Stimulated activated CD4-positive, alpha-beta T cell treated with anti-CD3 and anti-CD28 coated beads, Interleukin-2, amount 100 ng/mL, for 4 hours (primary cell): ENCODE measurements around the gene COL26A1.
"Not testable (repeated sequence)": the region's sequence is repeated elsewhere in the genome, so short reads cannot be mapped to it uniquely, and the experiment has no call there.

ENCODE experiments used
- DNase-seq: peaks from one replicate; pipeline ENCODE4 v3.0.0-alpha.2; 2020; ENCODE audit warnings: low read depth

Gene COL26A1

DNA sequence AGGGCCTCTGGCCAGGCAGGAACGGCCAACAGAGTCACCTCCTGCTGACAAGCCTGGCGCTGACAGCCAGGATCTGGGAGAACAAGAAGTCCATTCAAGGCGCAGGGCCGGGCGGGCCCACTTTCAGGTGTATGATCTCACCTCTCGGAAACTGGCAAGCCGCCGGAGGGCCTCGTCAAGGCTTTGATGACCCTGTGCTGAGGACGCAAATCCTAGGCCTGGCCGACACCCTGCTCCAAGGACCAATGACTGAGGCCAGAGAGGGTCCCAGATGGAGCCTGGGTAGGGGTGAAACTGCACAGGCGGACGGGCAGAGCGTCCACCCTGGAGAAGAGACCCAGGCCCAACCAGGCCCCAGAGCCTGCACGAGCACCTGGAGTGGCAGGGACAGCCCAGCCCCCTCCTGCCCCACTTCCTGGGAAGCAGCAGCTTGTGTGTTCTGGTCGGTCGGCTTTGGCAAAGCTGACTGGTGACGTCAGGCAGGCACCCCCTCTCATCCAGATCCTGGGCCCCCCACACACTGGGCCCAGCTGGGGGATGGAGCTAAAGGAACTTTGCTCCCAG, 235.8 kb downstream of the COL26A1 start:
- no peak for DNase-seq

DNA sequence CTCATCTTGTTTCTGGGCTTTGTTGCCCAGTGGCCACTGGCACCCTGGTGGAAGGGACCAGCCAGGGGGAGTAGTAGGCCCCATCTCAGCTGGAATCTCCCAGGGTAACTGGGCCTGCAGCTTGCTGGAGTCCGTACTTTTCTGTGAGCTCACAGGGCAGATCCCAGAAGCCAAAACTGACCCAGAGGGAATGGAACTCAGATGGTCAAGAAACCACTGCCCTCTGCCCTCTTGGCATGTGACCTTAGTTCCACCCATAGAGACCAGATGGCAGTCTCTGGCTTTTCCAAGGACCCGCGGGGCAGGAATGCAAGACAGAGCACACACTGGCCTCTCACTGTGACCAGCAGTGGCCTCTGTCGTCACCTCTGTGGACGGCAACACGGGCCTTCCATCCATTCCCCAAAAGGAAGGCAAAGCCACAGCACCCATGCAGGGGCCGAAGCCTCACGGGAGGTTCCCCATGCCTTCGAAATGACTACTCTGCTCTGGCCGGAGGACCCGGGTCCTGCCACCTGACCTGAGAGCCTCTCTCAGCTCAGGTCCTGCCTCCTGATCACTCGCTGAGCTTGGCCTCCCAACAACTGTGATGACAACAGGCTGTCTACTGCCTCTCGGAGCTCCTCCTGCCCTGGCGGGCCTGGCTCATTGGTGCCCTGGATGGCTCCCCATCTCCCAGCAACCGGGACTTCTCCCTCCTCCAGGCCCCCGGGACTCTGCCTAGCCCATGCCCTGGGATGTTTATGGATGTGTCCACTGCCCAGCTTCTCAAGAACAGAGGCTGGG, 236.5 kb downstream of the COL26A1 start:
- no peak for DNase-seq

DNA sequence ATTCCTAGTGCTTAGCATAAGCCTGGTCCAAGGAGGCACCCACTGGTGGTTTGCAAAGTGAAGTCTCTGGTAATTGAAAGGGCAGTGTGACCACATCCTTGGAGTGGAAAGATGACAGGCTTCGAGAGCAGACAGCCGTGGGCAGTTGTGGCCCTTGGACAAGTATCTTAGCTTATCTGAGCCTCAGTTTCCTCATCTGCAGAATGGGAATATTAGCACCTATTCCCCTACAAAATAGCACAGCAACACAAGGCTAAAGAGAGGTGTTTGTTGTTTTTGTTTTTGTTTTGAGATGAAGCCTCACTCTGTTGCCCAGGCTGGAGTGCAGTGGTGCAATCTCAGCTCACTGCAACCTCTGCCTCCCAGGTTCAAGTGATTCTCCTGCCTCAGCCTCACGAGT, 237.1 kb downstream of the COL26A1 start:
- DNase-seq, result no peak

DNA sequence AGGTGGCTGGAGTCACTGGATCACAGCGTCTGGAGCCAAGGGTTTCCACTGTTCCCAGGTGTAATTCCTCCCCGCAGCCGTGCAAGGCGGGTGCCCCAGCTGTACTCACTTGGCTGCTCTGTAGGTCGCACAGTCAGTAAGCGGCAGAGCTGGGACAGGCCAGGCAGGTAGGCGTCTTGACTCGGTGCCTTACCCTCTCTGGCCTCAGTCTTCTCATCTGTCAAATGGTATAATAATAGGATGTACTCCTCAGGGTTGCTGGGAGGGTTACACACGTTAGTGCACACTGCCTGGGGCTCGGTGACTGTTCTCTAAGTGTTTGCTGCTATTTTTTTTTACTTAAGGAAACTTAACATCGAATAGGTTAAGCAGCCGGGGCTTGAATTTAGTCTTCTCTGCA, 239.4 kb downstream of the COL26A1 start:
- no peak for DNase-seq

GRCh38 chr7:101602484-101603241, 240.0 kb downstream of the COL26A1 start:
- peak; percentile 46 for DNase-seq

- DNase-seq, result no peak
Observed at GRCh38 chr7:101604331-101604933, 241.8 kb downstream of the COL26A1 start.

GRCh38 chr7:101604934-101605332, 242.3 kb downstream of the COL26A1 start:
- DNase-seq, result not testable (repeated sequence)

DNA sequence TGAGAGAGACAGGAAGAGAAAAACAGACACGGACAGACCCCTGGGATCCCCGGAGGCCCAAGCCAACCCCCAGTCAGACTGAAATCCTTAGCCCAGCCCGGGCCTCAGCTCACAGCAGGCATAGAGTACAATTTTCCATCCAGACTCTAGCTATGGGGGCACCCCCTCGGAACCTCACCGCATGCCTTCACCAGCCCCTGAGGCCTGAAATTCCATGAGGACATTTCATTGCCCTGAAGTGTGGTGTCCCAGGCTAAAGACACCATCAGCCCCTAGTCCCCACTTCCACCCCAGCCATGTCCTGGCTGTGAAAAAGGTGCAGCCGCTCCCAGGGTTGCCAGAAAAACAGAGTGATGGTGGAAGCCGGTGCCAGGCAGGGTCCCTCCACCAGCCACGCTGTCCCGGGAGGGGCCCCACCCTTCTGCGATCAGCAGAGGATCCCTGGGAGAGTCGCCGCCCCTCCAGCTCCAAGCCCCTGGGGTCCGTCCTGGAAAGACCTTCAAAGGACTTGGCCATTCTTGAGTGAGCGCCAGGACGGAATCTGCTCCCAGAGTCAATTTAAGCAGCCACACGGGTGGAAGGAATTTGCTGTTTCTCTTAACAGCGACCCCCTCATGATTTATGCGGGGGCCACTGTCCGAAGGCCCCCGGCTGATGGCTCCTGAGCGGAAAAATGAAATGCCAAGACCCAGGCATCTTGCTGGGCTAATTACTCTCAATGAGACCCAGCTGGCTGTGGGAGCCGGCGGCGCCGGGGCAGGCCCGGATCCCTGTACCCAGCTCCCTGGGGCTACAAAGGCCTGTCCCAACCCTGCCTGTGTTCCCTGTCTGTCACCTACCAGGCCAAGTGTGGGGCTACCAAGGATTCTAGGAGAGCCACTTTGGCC, 243.2 kb downstream of the COL26A1 start:
- no peak for DNase-seq

DNA sequence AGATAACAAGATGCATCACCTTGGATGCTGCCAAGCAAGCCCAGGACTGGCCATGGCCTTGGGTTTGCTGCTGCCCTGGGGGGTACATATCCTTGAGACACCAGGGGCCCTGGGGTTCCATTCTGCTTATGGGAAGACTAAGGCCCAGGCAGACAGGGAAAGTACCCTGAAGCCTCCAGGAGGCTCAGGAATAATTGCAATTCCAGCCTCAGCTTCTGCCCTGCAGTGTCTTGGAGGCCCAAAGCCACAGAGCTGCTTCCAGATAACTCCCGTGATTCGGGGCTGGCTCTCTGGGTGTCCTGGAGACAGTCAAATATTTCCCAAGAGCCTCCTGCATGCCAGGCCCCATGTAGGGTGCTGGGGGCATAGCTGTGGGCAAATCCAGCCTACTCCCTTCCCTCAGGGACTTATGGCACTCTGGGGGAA, 243.8 kb downstream of the COL26A1 start:
- no peak for DNase-seq
